ENCODE data around the gene RIMBP2.

Gene RIMBP2

DNA sequence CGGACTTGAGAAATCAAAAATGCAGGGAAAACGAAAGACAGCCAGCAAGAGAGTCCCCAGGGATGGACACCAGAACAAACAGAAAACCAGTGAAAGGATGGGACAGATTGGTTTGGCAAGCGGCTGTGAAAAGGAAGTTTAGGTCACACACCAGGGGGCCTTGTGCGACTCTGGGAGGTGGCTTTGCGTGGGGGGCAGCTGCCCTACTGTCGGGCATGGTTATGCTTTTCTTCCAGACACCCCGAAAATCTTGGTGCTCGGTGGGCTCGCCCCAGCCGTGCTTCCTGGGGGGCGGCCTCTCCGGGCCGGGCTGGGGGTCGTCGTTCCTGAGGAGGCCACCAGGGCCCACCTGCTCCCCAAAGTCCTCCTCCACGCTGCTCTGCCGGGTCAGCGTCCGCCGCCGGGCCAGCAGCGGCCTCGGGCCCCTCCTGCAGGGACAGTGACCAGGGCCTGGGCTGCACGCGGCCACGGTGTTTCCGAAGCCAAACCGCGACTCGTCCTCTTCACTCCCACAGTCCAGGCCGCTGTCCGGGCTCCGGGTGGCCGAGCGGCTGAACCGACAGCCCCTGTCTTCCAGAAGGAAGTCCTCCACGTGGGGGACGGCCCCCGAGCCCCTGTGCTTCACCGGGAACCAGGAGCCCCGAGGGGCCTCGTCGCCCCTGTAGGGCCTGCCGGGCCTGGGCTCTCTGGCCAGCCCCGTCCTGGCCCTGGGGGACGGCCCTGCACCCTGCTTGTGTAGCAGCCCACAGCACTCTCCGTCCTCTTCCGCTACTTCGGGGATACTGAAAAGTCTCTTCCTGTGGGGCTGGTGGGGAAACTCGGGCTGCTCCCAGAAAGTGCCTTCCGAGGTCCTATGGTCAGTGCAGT lies 291.9 kb downstream of the RIMBP2 start:
- DNase-seq (no peak), ATAC-seq (peak; percentile 24)

GRCh38 chr12:130423136-130423535 lies 293.0 kb downstream of the RIMBP2 start:
- ATAC-seq = no peak

GRCh38 chr12:130422676-130423075 lies 293.4 kb downstream of the RIMBP2 start:
- DNase-seq (no peak), ATAC-seq (no peak)

More at GRCh38 chr12:130423136-130423535, 293.0 kb downstream of the RIMBP2 start:
- no peak for DNase-seq

GRCh38 chr12:130421896-130422295 lies 294.2 kb downstream of the RIMBP2 start:
- DNase-seq (no peak), ATAC-seq (no peak)

- ATAC-seq (no peak), DNase-seq (no peak)
Observed at GRCh38 chr12:130420071-130420470, 296.0 kb downstream of the RIMBP2 start.

- no peak for ATAC-seq
- DNase-seq = no peak
Observed at GRCh38 chr12:130419116-130419515, 297.0 kb downstream of the RIMBP2 start.

DNA sequence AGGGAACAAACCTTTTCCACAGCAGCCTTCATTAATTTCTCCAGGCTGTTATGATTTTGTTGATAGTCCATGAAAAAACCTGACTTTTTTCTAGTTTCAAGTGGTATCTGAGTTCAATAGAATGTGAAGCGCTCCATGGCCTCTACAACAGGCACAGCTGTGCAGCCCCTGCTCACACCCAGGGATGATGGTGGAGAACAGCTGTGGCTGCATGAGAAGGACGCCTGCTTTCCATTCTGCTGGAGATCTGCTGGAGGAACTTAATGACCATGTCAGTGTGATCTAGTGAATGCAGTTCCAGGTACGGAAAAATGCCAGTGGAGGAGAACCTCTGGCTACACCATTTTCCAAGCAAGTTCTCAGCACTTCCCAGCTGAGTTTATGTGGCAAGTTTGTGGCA lies 297.8 kb downstream of the RIMBP2 start:
- no peak for ATAC-seq
- DNase-seq = no peak

DNA sequence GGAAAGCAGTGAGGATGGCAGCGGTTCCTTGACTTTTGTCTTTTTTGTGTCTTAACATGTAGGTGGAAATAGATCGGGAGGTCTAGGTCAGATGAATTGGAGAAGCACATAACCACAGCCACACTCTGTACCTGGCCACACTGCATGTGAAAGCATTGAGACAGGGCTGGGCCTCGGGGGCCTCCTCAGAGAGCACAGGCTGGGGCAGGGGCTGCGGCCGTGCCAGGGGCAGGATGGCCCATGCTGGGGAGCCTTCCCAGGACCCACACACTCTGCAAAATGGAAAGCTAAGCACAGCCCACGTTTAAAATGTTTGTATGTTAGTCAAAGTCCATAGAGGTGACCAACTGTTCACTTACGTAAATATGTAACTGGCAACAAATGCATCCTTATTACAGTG lies 301.7 kb downstream of the RIMBP2 start:
- DNase-seq = no peak
- no peak for ATAC-seq

- ATAC-seq (no peak), DNase-seq (no peak)
Observed at GRCh38 chr12:130413909-130414308, 302.2 kb downstream of the RIMBP2 start.

DNA sequence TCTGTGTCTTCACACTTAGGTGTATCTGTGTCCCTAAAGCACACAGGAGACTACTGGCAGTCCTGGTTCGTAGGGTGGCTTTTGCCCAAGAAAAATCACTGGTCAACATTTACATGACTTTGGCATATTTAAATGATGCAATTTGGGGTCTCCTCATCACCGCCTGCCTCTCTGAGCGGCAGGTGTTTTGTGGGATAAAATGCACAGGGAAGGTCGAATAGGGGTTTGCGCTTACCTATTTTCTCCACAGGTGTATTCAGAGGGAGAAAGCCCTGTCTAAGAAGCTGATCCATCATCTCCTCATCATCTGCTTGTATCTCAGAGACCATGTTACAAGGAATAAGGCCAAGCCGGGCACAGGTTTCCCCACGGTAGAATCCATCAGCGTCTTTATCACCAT lies 303.7 kb downstream of the RIMBP2 start:
- ATAC-seq = no peak
- DNase-seq = no peak

GRCh38 chr12:130405332-130405731 lies 310.8 kb downstream of the RIMBP2 start:
- ATAC-seq = no peak
- no peak for DNase-seq

DNA sequence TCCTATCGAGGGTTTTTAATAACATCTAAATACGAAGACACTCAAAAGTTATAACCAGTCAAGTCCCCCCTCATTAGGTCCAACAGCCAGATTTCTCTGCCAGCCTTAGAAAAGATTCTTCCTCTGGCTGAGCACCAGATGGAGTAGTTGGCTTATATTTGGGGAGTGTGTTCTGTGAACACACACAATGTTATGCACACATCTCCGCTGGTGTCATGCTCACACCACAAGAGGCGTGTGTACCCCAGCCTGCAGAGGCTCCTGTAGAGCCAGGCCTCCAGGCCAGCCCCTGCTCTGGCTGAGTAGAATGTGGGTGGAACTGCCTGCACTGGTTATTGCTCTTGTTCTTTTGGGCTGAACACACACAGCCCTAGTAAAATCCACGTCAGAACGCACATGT lies 314.4 kb downstream of the RIMBP2 start:
- DNase-seq (no peak), ATAC-seq (no peak)

DNA sequence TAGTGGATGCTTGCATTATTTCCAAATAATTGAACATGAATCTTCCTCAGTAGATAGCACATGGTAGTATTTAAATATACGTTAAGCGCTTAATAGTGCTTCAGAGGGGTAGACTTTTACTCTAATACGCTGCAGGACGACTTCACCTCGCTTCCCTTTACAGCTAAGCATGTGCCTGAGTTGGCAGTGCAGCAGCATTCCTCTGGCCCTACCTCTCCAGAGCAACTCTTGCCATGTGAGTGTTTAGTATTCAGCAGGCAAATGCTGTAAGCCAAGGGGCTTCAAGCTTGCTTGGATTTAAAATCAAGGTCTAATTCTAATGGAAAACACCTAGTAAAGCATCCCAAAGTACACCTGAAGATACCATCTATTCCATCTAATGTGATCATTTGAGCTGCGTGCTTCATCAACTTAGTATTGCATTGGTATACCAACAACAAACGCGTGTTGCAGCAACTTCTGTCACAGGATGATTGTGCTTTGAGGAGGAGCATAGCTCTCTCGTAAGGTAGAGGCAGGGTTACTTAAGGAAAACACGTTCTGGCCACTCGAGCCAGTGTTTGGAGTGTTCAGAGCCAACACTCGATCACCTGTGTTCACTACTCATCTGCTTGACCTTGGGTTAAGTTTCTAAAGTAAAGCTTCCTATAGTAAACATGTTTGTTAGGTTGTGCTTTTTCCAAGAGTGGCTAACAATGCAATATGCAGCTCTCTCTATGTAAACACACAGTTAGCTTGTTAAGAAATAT lies 317.8 kb downstream of the RIMBP2 start:
- no peak for ATAC-seq

GRCh38 chr12:130396667-130397066 lies 319.4 kb downstream of the RIMBP2 start:
- ATAC-seq (no peak), DNase-seq (no peak)

More for the DNA sequence above, 317.8 kb downstream of the RIMBP2 start:
- no peak for DNase-seq

GRCh38 chr12:130394906-130395305 lies 321.2 kb downstream of the RIMBP2 start:
- ATAC-seq = no peak
- no peak for DNase-seq

DNA sequence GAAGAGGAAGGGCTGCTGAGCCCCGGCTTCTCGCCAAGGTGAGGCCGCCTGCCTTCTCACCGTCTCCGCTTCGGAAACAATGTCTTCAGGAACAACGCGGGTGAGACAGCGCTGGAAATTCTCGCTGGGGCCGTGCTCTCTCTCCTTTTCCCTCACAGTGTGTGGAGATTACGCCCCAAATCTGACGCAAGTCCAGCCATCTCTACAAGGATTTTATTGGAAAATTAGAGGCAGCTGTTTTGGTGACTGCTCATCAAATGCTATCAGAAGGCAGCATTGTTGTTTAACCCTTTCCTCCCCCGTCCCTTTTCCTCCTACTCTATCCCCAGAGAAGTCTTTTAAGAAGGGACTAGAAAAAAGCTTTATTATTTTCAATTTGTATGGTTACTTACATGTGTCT lies 324.9 kb downstream of the RIMBP2 start:
- ATAC-seq (no peak), DNase-seq (no peak)

DNA sequence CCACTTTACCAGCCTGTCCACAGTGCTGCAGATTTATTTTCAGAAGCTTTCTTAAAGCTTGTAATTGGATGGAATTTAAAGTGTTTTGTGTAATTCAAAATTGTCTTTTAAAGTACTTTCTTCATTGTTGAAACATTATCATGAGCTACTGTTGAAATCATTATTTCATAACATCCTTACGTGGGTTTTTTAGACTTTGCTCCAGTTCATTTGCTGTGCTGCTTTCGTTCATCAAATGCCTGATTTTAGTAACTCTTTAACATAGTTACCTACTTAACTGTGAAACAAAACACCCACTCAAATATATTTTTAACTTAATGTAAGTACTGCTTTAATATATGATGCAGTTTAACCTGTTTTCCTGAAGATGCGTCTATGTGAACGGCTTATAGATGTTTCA lies 330.9 kb downstream of the RIMBP2 start:
- DNase-seq = no peak

DNA sequence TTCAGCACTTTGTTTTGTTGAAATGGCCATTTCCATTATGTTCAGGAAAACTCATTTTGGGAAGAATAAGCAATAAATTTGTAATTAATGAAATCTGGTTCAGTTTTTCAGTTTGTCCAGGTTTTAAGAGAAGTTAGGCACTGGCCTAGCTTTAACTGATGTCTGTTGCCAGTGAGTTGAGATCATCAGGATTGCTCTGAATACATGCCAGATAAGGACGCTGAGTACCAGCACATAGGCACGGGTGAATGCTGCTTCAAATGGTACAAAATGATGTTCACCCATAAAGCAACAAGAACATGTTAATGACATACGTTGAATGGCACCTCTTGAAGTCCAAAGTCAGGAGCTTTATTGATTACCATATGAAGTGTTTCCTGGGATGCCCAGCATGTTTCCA lies 331.9 kb downstream of the RIMBP2 start:
- DNase-seq = no peak

More for the DNA sequence above, 330.9 kb downstream of the RIMBP2 start:
- ATAC-seq = no peak

DNA sequence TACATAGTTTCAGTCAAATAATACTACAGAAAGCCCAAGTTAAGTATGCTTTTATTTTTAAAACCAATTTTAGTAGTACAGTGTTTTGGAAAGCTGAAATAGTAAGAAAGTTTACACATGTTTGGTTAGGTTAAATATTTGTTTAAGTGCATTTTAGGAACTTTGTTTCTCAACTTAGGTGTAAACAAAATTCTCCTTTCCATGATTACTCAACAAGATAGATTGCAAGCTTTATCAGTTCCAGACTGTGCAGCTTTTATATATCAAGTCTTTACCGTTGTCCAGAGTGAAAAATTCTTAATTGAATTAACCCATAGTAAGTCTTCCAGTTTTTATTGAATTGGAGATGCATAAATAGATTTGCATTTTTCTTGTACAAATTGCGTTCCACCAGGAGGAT lies 333.3 kb downstream of the RIMBP2 start:
- no peak for ATAC-seq

More for the DNA sequence above, 331.9 kb downstream of the RIMBP2 start:
- no peak for ATAC-seq

GRCh38 chr12:130375296-130376287 lies 340.5 kb downstream of the RIMBP2 start:
- no peak for ATAC-seq
- no peak for DNase-seq

More for the DNA sequence above, 333.3 kb downstream of the RIMBP2 start:
- DNase-seq = no peak

GRCh38 chr12:130374083-130374482 lies 342.0 kb downstream of the RIMBP2 start:
- ATAC-seq = no peak
- no peak for DNase-seq

GRCh38 chr12:130372936-130373335 lies 343.2 kb downstream of the RIMBP2 start:
- no peak for ATAC-seq
- no peak for DNase-seq
